C4-2B (cell line): ENCODE measurements around the gene STAP2.
A peak's percentile ranks its signal among the peaks of the same experiment; 100 is the strongest.
"Not testable (repeated sequence)": the region's sequence is repeated elsewhere in the genome, so short reads cannot be mapped to it uniquely, and the experiment has no call there.

Source experiments
- H3K27ac ChIP-seq: fragments of 450-650 bp; 2 replicates; pipeline ENCODE4 v1.5.1; 2017
- CTCF ChIP-seq: fragments of 450-650 bp; conservative IDR thresholded peaks from 2 replicates; pipeline ENCODE4 v1.5.1; 2017; ENCODE audit warnings: mild to moderate bottlenecking
- ZFX ChIP-seq: fragments of 450-650 bp; IDR thresholded peaks from 2 replicates; pipeline ENCODE4 v1.6.1; 2017

STAP2 gene

DNA sequence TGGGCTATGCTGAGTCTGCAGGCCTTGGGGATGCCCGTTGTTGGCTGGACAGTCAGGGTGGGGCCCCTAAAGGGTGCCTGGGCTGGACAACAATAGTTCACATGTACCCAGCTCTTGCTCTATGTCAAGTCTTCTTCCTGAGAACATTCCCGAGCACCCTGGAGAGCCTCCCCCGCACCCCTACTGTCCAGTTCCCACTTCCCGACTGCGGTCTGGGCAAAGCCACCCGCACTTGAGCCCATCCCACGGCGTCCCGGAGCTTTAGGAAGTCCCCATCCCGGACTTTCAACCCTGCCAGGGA lies 3.6 kb upstream of the STAP2 start:
- peak overlapping the region; percentile 76 for H3K27ac ChIP-seq
- TF ChIP-seq CTCF (no peak), ZFX (no peak)

GRCh38 chr19:4337906-4338440 lies 654 bp downstream of the STAP2 start:
- no peak for TF ChIP-seq ZFX
- peak overlapping the region; percentile 70 for H3K27ac ChIP-seq

- TF ChIP-seq ZFX (no peak), CTCF (no peak)
- no peak overlapping the region for H3K27ac ChIP-seq
Observed at GRCh38 chr19:4334929-4335570, 3.6 kb downstream of the STAP2 start.

DNA sequence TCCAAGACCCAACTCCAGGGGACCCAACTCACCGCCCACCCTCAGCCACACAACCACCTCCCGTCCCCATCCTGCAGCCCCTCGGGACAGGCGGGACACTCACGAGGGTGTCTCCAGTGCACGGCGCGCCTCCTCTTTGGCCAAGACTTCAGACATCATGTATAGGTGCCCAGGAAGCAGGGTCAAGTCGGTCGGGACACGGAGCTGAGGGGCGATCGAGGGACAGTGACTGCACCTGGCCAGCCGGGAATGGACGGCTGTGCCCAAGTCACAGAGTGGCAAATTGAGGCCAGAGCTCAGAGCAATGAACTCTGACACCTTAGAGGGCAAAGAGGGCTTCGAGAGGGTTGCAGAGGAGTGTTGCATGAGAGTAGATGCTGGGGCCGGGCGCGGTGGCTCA lies 8.8 kb downstream of the STAP2 start:
- TF ChIP-seq CTCF: no peak
- TF ChIP-seq ZFX: no peak
- H3K27ac ChIP-seq: no peak overlapping the region

GRCh38 chr19:4328991-4329681 lies 9.5 kb downstream of the STAP2 start:
- H3K27ac ChIP-seq: not testable (repeated sequence)

DNA sequence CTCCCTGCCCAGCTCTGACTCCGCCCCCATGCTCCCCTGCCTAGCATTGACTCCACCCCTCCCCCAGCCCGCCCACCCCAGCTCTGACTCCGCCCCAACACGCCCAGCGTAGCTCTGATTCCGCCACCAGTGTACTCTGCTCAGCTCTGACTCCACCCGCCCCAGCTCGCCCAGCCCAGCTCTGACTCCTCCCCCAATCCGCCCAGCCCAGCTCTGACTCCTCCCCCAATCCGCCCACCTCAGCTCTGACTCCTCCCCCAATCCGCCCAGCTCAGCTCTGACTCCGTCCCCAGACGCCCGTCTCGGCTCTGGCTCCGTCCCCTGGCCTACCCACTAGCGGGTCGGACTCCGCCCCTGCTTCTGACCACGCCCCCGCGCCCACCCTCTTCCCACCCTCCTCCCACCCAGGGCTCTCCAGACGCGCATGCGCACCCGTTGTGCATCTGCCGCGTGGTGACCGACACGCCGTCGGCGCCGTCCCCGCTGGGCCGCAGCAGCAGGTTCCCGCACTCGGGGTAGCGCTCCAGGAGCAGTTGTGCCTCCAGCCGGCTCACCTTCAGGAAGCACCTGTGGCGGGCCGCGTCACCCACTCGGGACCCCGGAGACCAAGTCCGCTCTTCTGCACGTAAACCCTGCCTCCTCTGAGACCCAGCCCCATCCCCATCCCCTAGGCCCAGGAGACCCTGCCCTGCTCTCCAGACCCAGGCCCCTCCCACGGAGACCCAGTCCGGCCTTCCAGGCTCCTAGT lies 10.2 kb downstream of the STAP2 start:
- no peak overlapping the region for H3K27ac ChIP-seq
- no peak for TF ChIP-seq CTCF
- TF ChIP-seq ZFX: no peak

DNA sequence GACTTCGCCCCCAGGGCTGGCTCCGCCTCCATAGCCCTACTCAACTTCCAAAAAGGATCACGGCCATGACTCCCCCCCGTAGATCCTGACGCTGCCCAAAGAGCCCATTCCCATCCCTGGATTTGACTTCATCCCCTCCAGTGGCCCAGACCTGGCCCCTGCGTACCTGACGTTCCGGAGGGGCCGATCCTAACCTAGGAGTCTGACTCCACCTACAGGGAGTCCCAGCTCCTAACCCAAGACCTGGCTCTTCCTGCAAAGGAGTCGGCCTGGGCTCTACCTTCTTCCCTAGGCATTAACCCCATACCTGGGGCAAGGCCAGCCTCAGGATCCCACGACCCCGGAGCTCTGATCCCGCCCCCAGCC lies 10.8 kb downstream of the STAP2 start:
- no peak for TF ChIP-seq ZFX
- TF ChIP-seq CTCF: no peak
- H3K27ac ChIP-seq: no peak overlapping the region

DNA sequence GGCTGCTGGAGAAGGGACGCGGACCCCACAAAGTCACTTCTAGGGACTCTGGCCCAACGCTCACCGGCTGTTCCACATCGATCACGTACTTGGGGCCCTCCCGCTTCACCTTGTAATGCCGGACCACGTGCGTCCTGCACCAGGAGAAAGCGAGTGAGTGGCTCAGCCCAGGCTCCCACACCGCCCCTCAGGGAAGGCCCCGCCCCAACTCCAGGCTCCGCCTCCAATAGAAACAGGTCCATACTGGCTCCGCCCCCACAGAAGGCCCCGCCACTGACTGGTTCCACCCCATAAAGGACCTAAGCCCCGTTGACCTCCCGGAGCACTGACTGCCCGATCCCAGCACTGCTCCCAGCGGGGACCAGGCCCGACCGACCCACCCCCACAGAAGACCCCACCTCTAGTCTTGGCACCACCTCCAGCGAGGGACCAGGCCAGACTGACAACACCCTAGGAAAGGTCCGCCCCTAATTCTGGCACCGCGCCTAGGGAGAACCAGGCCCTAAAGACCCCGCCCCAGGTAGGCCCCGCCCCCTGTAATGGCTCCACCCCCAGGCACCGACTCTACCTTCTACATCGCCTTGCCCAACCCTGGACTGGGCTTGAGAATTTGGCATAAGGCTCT lies 11.3 kb downstream of the STAP2 start:
- TF ChIP-seq CTCF (no peak), ZFX (no peak)
- H3K27ac ChIP-seq: no peak overlapping the region
